Loucy (cell line): Measurements from ENCODE around the gene FETUB.

Source experiments
- EZH2phosphoT487 ChIP-seq: fragments of 200-600 bp; IDR thresholded peaks from 2 replicates; pipeline ENCODE4 v1.6.1; 2018; ENCODE audit warnings: antibody characterized with exemption, mild to moderate bottlenecking, moderate library complexity, borderline replicate concordance
- TF ChIP-seq, protein P1 (sequence below): fragments of 200-600 bp; sonication (generic); conservative IDR thresholded peaks from 2 replicates; pipeline ENCODE4 v1.5.1; 2014; ENCODE audit warnings: mild to moderate bottlenecking, antibody characterized with exemption, low read length

DNA sequence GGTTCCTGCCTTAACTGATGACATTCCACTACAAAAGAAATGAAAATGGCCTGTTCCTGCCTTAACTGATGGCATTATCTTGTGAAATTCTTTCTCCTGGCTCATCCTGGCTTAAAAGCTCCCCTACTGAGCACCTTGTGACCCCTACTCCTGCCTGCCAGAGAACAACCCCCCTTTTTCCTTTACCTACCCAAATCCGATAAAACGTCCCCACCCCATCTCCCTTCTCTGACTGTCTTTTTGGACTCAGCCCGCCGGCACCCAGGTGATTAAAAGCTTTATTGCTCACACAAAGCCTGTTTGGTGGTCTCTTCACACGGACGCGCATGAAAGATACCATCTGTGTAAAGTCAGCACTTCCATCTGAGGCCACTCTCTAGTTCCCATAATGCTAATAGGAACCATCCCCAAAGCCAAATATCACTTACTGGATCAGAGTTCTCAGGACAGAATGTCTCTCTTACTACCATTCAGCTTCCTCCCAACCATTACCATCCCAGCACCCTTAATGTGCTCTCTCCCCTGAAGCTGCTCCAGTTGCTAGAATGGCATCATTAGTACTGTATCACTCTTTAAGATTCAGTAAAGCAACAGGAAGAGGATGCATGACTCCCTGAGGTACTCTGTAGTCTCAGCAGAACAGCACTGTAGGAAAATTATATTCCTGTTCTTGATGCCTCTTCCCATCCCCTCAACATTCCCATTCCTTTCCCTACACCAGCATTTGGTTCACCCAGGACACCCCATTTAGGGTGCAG, 23.3 kb downstream of the FETUB start:
- TF ChIP-seq, protein P1, sequence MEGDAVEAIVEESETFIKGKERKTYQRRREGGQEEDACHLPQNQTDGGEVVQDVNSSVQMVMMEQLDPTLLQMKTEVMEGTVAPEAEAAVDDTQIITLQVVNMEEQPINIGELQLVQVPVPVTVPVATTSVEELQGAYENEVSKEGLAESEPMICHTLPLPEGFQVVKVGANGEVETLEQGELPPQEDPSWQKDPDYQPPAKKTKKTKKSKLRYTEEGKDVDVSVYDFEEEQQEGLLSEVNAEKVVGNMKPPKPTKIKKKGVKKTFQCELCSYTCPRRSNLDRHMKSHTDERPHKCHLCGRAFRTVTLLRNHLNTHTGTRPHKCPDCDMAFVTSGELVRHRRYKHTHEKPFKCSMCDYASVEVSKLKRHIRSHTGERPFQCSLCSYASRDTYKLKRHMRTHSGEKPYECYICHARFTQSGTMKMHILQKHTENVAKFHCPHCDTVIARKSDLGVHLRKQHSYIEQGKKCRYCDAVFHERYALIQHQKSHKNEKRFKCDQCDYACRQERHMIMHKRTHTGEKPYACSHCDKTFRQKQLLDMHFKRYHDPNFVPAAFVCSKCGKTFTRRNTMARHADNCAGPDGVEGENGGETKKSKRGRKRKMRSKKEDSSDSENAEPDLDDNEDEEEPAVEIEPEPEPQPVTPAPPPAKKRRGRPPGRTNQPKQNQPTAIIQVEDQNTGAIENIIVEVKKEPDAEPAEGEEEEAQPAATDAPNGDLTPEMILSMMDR = no peak
- no peak for TF ChIP-seq EZH2phosphoT487
